CD4-positive, alpha-beta T cell (primary cell): ENCODE data around the gene STK35. TPM values are rescaled to one million over a fixed set of nuclear protein-coding genes. Genes with fewer than 3 reads are reported as not detected.

Experiments
- ATAC-seq: fragments of 200-7000 bp; cut with Tn5 transposase; one replicate; pipeline ENCODE4 v1.10.0; 2022; ENCODE audit warnings: mild to moderate bottlenecking; ENCODE audit not compliant: poor library complexity
- CTCF ChIA-PET: fragments of 350-600 bp; sonication (Branson Sonifier 250); formaldehyde crosslinking; loops from one replicate; lab custom pipeline; 2021; ENCODE audit warnings: antibody characterized with exemption, inconsistent platforms; lab: Charles Lee
- POLR2A ChIA-PET: fragments of 350-600 bp; sonication (Branson Sonifier 250); formaldehyde crosslinking; loops from one replicate; lab custom pipeline; 2021; ENCODE audit warnings: antibody characterized with exemption, inconsistent platforms; lab: Charles Lee
- DNase-seq, 14 experiments: peaks; one replicate each; pipeline ENCODE4 v3.0.0-alpha.2; 2013 to 2020; ENCODE audit warnings: mixed read lengths in 2 of 14
- H3K27ac ChIP-seq, 2 donors: one replicate each; pipeline versions ENCODE4 v1.5.1 to v1.7.0; 2013; ENCODE audit warnings: low read length in 2 of 2, low read depth in 1 of 2, mild to moderate bottlenecking in 1 of 2
- H3K27me3 ChIP-seq, 2 experiments: 1 replicate in 1 of 2; 2 replicates in 1 of 2; pipeline versions ENCODE4 v1.6.1 to v1.7.0; 2013; ENCODE audit warnings: low read length in 2 of 2, control low read depth in 1 of 2, mild to moderate bottlenecking in 1 of 2, moderate library complexity in 1 of 2; ENCODE audit not compliant: insufficient read depth in 2 of 2, control insufficient read depth in 1 of 2
- H3K36me3 ChIP-seq: one replicate; pipeline ENCODE4 v1.6.1; 2013; ENCODE audit warnings: low read length, control low read depth; ENCODE audit not compliant: insufficient read depth
- H3K4me1 ChIP-seq: one replicate; pipeline ENCODE4 v1.6.1; 2013; ENCODE audit warnings: low read length, control low read depth; ENCODE audit not compliant: insufficient read depth
- H3K4me3 ChIP-seq: one replicate; pipeline ENCODE4 v1.5.1; 2013; ENCODE audit warnings: mild to moderate bottlenecking, low read length, moderate library complexity
- H3K9me3 ChIP-seq, 2 experiments: 1 replicate in 1 of 2; 2 replicates in 1 of 2; pipeline versions ENCODE4 v1.6.1 to v1.7.0; 2013; ENCODE audit warnings: low read length in 2 of 2, mild to moderate bottlenecking in 2 of 2, control low read depth in 1 of 2, moderate library complexity in 1 of 2; ENCODE audit not compliant: control insufficient read depth in 1 of 2, insufficient read depth in 1 of 2
- H3K27ac Mint-ChIP-seq: one replicate; pipeline ENCODE4 v1.8.0; 2020; ENCODE audit warnings: mixed read lengths
- H3K27me3 Mint-ChIP-seq: one replicate; pipeline ENCODE4 v1.8.0; 2021; ENCODE audit warnings: mixed read lengths
- H3K36me3 Mint-ChIP-seq: one replicate; pipeline ENCODE4 v1.8.0; 2021; ENCODE audit warnings: low read depth, mixed read lengths
- H3K4me1 Mint-ChIP-seq: one replicate; pipeline ENCODE4 v1.8.0; 2021; ENCODE audit warnings: low read depth, mixed read lengths
- H3K4me3 Mint-ChIP-seq: one replicate; pipeline ENCODE4 v1.8.0; 2020; ENCODE audit warnings: mild to moderate bottlenecking, mixed read lengths
- H3K9me3 Mint-ChIP-seq: one replicate; pipeline ENCODE4 v1.8.0; 2020; ENCODE audit warnings: mixed read lengths
- CTCF ChIP-seq: fragments of 200-600 bp; IDR thresholded peaks from one replicate; pipeline ENCODE4 v1.8.0; 2022; ENCODE audit warnings: antibody characterized with exemption, mild to moderate bottlenecking
- intact Hi-C, 2 experiments: fragments of 100-400 bp; cut with DNase I in 1 of 2; cut with micrococcal nuclease in 1 of 2; formaldehyde crosslinking; loops; one replicate each; pipeline versions ENCODE4 v1.15.1 to v1.9.0; 2023 to 2025; cut with DNase I, micrococcal nuclease
- total RNA-seq, 174 experiments: library from RNA in 2 of 174; stranded (reverse) in 2 of 174; gene quantifications; one replicate each; pipeline ENCODE4 v1.2.3 and lab custom pipeline; 2021 to 2026

STK35 gene
- total RNA-seq, 2 experiments from 2014 or later: 18.9 to 19.6 TPM

DNA sequence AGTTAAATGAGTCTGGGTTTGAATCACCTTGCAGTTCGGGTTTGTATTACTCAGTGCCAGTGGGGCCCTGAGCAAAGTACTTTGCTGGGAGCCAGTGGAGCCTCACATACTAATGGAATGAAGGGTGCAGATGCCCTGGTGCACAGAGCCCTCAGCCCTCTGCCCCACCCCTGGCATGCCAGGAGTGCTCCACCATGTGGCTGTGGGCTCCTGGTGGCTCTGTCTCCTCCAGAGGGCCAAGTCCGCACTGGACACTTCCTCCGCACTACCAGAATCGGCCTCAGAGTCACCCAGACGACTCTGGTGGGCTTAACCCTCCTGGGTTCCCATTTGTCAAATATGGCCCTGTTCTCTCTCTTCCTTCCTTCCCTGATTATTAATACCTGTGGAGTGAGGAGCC lies 94.0 kb downstream of the STK35 start:
- intact Hi-C loops: no loop called here
- Mint-ChIP-seq H3K9me3 (no peaks in the 10 kb centered on the region), H3K36me3 (no peaks in the 10 kb centered on the region), H3K4me3 (no peak overlapping the region), H3K27me3 (peaks cover 34% of the 10 kb centered on the region), H3K4me1 (no peaks in the 10 kb centered on the region), H3K27ac (no peak overlapping the region)
- POLR2A ChIA-PET: no interaction called here
- CTCF ChIA-PET: no interaction called here
- Histone ChIP-seq H3K27me3 (no peaks in the 10 kb centered on the region), H3K4me3 (no peak overlapping the region), H3K27ac (no peak overlapping the region), H3K9me3 (no peaks in the 10 kb centered on the region), H3K4me1 (no peaks in the 10 kb centered on the region), H3K36me3 (no peaks in the 10 kb centered on the region)
- DNase-seq: no peak
- TF ChIP-seq CTCF: no peak
- ATAC-seq: no peak

- H3K36me3 ChIP-seq: no peaks in the 10 kb centered on the region
- intact Hi-C loops: no loop called here
- H3K36me3 Mint-ChIP-seq: no peaks in the 10 kb centered on the region
- DNase-seq (no peak), ATAC-seq (no peak)
- no peaks in the 10 kb centered on the region for H3K27me3 ChIP-seq
- no peaks in the 10 kb centered on the region for H3K4me1 Mint-ChIP-seq
- ChIA-PET CTCF (no interaction called here), POLR2A (no interaction called here)
- no peak for TF ChIP-seq CTCF
- H3K4me3 Mint-ChIP-seq: no peak overlapping the region
- H3K27me3 Mint-ChIP-seq: peaks cover 28% of the 10 kb centered on the region
- no peak overlapping the region for H3K4me3 ChIP-seq
- no peaks in the 10 kb centered on the region for H3K4me1 ChIP-seq
- no peak overlapping the region for H3K27ac ChIP-seq
- H3K9me3 ChIP-seq: no peaks in the 10 kb centered on the region
- H3K27ac Mint-ChIP-seq: no peak overlapping the region
- no peaks in the 10 kb centered on the region for H3K9me3 Mint-ChIP-seq
Observed at GRCh38 chr20:2197166-2197565, 95.5 kb downstream of the STK35 start.

Other genes with a start within 250 kb of the STK35 start
- gene SIRPA, start 206.4 kb upstream of the STK35 start, total RNA-seq: under 1 TPM; 0.60 to 0.64 TPM
- not detected for gene PDYN, start 107.8 kb upstream of the STK35 start, total RNA-seq
- gene TGM3, start 194.2 kb downstream of the STK35 start, total RNA-seq: not detected